GM21526 (cell line): ENCODE results near the gene PTPRN2.
"Not testable (repeated sequence)": the region's sequence is repeated elsewhere in the genome, so short reads cannot be mapped to it uniquely, and the experiment has no call there.

Source experiments
- ATAC-seq: cut with Tn5 transposase; IDR thresholded peaks from one replicate; pipeline ENCODE4 v1.9.1; 2021; ENCODE audit warnings: moderate library complexity; ENCODE audit not compliant: unreplicated experiment, low FRiP score

Gene PTPRN2

GRCh38 chr7:158395349-158395748 is 192.3 kb downstream of the PTPRN2 start:
- no peak for ATAC-seq

- no peak for ATAC-seq
Measured at GRCh38 chr7:158394936-158395335, 192.7 kb downstream of the PTPRN2 start.

DNA sequence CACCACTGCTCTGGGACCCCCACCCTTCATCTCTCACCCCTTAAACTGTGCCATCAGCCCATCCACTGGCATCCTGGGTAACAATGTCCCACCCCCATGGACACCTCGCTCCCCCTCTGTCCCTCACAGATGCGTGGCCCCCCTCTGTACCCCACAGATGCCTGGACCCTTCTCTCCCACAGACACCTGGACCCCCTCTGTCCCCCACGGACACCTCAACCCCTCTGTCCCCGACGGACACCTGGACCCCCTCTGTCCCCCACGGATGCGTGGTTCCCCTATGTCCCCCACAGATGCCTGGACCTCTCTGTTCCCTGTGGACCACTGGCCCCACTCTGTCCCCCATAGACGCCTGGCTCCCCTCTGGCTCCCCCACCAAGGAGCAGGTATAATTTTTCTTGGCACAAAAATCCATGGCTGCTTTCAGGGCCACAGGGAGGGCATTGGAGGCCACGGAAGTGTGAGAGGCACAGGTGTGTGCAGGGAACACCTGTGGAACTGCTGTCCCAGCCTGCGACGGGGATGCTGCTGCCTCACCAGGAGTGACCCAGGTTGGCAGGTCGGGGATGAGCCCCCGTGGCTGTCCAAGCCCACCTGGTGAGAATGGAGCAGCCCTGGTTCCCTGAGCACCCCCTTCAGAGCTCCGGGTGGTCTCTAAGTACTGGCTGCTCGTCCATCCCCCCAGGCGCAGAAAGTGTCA is 193.5 kb downstream of the PTPRN2 start:
- no peak for ATAC-seq

DNA sequence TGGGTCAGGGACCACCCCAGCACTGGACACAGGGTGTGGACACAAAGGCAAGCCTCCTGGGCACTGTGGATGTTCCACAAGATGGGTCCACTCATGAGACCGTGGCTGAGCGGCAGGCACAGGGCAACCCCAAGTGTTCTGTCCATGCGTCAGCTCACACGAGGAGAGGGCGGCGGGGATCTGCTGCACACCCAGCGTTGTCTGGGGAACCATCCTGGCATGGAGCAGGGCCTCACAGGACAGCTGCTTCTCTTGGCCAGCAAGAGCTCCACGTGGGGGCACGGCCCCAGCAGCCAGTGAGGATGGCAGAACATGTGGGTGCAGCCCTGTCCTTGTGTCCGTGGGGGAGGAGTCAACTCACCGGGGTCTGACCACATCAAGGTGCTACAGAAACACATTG is 195.4 kb downstream of the PTPRN2 start:
- ATAC-seq, result no peak

GRCh38 chr7:158391541-158391940 is 196.1 kb downstream of the PTPRN2 start:
- no peak for ATAC-seq

GRCh38 chr7:158391141-158391540 is 196.5 kb downstream of the PTPRN2 start:
- no peak for ATAC-seq

- no peak for ATAC-seq
Measured at GRCh38 chr7:158390460-158390859, 197.2 kb downstream of the PTPRN2 start.

DNA sequence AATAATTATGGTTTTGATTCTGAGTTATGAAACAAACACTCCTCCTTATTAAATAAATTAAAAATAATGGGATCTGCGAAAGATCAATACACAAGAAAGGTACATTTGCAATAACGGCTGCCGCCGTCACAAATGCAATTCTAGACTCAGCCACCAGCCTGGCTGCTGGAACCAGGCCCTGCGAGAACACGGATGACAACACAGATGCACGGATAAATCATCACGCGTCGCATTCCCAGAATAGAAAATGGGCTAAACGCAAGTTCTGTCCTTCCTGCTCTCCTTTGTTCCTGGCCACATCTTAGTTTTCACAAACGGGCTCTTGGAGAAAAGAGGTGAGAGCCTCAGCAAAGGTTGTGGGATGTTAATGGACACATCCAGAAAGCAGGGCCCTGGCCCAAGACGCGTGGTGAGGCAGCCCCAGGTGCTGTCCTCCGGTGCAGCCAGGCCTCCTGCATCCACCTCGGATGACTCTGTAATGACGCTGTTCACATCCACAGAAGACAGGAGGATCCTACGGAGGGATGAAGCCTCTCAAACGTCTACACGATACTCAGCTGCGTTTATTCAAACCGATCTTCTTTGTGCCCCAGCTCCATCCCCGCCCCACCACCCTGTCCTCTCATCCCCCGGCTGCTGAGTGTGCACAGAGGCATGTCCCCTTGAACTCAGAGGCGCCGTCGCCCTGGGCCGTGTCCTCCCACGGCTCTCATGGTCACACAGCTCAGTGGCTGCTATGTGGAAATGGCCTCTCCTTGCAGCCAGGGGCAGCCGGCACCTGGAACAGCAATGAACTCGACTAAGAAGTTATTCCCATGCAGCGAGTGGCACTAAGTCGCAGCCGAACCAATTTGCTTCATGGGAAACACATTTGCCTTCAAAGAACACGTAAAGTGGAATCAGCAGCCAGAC is 197.9 kb downstream of the PTPRN2 start:
- ATAC-seq, result no peak

DNA sequence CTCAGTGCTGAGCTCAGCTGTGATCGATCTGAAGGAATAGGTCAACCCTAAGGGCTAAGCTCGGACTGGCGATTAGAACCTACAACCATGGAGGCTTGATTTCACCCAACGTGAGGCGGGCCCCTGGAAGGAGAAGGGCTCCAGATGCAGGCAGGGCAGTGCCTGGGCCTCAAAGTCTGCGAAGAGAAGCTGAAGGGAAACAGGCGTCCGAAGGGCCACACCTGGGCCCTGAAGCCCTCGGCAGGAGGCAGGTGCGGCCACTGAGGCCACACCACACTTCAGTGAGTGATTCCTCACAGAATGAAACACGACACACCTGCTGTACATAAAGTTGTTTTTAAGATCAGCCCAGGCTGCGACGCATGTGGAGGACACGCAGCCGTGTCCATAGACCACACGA is 198.7 kb downstream of the PTPRN2 start:
- ATAC-seq, result no peak

- ATAC-seq, result no peak
Measured at GRCh38 chr7:158388072-158388471, 199.6 kb downstream of the PTPRN2 start.

GRCh38 chr7:158387546-158387891 is 200.1 kb downstream of the PTPRN2 start:
- no peak for ATAC-seq

GRCh38 chr7:158386866-158387545 is 200.6 kb downstream of the PTPRN2 start:
- no peak for ATAC-seq

DNA sequence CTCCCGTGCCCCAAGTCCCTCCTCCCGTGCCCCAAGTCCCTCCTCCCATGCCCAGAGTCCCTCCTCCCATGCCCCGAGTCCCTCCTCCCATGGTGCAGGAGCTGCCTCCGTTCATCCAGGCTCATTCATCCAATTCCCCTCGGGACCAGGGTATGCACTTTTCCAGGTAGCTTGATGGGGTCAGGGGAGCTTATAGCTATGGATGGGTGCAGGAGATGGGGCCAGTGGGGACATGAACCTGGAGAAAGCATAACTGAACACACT is 201.3 kb downstream of the PTPRN2 start:
- no peak for ATAC-seq

DNA sequence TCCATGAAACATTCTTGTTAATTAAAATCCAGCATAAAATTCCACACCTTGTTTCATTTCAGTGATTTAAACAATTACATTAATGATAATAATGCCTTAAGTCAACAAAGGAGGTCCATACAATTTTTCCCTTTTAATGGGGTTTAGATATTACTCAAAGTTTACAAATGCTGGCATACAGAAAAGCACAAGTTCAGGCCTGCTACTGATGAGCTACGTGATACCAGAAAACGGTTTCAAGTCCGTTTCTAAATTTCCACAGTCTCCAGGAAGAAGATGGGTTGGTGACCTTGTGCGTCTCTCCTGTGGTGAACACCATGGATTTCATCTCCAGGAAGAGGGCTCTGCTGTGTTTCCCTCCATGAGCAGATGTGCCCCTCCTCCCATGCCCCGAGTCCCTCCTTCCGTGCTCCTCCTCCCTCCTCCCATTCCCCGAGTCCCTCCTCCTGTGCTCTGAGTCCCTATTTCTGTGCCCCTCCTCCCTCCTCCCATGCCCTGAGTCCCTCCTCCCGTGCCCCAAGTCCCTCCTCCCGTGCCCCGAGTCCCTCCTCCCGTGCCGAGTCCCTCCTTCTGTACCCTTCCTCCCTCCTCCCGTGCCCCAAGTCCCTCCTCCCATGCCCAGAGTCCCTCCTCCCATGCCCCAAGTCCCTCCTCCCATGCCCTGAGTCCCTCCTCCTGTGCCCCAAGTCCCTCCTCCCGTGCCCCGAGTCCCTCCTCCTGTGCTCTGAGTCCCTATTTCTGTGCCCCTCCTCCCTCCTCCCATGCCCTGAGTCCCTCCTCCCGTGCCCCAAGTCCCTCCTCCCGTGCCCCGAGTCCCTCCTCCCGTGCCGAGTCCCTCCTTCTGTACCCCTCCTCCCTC is 201.9 kb downstream of the PTPRN2 start:
- ATAC-seq, result not testable (repeated sequence)

GRCh38 chr7:158384746-158385145 is 202.9 kb downstream of the PTPRN2 start:
- no peak for ATAC-seq

GRCh38 chr7:158383665-158384064 is 204.0 kb downstream of the PTPRN2 start:
- no peak for ATAC-seq

GRCh38 chr7:158382363-158383254 is 205.0 kb downstream of the PTPRN2 start:
- no peak for ATAC-seq

GRCh38 chr7:158381956-158382355 is 205.7 kb downstream of the PTPRN2 start:
- ATAC-seq, result no peak

DNA sequence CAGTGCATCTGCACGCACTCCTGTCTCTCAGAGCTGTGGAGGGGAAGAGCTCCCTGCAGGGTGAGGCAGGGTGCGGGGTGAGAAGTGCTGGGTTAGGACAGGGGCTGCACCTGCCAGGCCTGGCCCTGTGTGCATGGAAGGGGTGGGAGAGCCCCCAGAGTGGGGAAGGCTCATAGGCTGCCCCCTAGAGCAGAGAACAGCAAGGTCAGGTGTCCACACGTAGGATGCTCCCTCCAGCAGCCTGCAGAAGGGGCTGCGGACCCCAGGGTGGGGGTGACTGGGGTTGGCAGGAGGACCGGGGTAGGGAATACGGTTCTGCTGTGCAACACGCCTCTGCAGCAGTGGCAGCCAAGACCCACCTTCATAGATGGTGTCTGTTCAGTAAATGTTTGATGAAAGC is 208.6 kb downstream of the PTPRN2 start:
- ATAC-seq, result no peak
